BE2C (cell line): ENCODE measurements around the gene CCL3.
"Not testable (repeated sequence)": the region's sequence is repeated elsewhere in the genome, so short reads cannot be mapped to it uniquely, and the experiment has no call there.

ENCODE experiments used
- DNase-seq: peaks from one replicate; pipeline ENCODE4 v3.0.0-alpha.2; 2020
- H3K27me3 ChIP-seq: fragments of 250-450 bp; sonication (Bioruptor Pico); 2 replicates; pipeline ENCODE4 v1.5.1; 2020; ENCODE audit warnings: mild to moderate bottlenecking
- H3K36me3 ChIP-seq: fragments of 250-450 bp; sonication (Bioruptor Pico); 2 replicates; pipeline ENCODE4 v1.5.1; 2020; ENCODE audit warnings: mild to moderate bottlenecking
- H3K4me1 ChIP-seq: fragments of 250-450 bp; sonication (Bioruptor Pico); 2 replicates; pipeline ENCODE4 v1.5.1; 2020
- H3K4me3 ChIP-seq: 2 replicates; pipeline ENCODE4 v1.5.1; 2011; ENCODE audit warnings: low read depth, low read length
- H3K9me3 ChIP-seq: fragments of 250-450 bp; sonication (Bioruptor Pico); 2 replicates; pipeline ENCODE4 v1.5.1; 2020
- CTCF ChIP-seq: IDR thresholded peaks from 2 replicates; pipeline ENCODE4 v1.5.1; 2012; ENCODE audit warnings: mild to moderate bottlenecking, low read depth, low read length

Gene CCL3

DNA sequence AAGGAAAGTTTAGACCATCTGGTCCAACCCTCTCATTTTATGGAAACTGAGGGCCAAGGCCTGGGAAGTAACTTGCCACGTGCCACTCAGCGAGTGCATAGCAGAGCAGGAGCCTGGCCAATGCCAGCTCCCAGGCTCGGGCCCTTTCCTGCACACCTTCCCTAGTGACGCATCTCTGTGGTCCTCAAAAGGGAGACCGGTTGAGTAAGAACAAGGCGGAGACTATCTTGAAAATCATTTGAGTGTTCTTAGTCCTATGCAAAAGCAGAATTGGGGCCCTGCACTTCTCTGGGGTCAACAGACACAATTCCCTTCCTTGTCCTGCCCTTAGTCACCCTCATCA, 16.5 kb upstream of the CCL3 start:
- Histone ChIP-seq H3K4me1 (no peaks in the 10 kb centered on the region), H3K27me3 (peaks cover 4% of the 10 kb centered on the region), H3K4me3 (no peak overlapping the region), H3K36me3 (no peaks in the 10 kb centered on the region), H3K9me3 (no peaks in the 10 kb centered on the region)
- no peak for DNase-seq
- TF ChIP-seq CTCF: no peak

GRCh38 chr17:36105781-36106492, 16.0 kb upstream of the CCL3 start:
- DNase-seq: no peak
- TF ChIP-seq CTCF: no peak
- Histone ChIP-seq H3K9me3 (no peaks in the 10 kb centered on the region), H3K36me3 (no peaks in the 10 kb centered on the region), H3K4me3 (no peak overlapping the region), H3K4me1 (no peaks in the 10 kb centered on the region), H3K27me3 (peaks cover 4% of the 10 kb centered on the region)

DNA sequence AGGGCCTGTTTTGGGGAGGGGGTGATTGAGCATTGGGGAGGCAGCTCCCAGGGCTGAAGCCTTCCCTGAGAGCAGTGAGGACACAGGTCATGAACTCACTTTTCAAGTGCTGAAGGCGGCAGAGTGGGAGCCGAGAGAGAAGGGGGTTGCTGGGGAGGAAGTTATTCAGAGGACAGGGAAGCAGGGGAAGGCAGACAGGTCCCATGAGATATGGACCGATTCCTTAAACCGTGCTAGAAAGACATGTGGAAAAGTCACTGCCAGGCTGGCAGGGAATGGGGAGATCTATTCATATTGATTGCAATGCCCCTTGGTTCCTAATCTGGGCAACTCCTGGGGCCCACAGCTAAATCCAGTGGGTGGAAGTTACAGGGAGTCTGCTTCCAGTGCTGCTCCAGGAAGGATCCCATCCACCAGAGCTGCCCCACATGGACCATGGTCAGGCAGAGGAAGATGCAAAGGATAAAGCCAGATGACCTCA, 14.8 kb upstream of the CCL3 start:
- Histone ChIP-seq H3K36me3 (no peaks in the 10 kb centered on the region), H3K4me1 (no peaks in the 10 kb centered on the region), H3K4me3 (no peak overlapping the region), H3K9me3 (no peaks in the 10 kb centered on the region), H3K27me3 (peaks cover 4% of the 10 kb centered on the region)
- TF ChIP-seq CTCF: no peak
- no peak for DNase-seq

GRCh38 chr17:36104246-36104645, 14.3 kb upstream of the CCL3 start:
- not testable (repeated sequence) for H3K36me3 ChIP-seq, H3K9me3 ChIP-seq, H3K4me3 ChIP-seq, DNase-seq, H3K27me3 ChIP-seq, H3K4me1 ChIP-seq

DNA sequence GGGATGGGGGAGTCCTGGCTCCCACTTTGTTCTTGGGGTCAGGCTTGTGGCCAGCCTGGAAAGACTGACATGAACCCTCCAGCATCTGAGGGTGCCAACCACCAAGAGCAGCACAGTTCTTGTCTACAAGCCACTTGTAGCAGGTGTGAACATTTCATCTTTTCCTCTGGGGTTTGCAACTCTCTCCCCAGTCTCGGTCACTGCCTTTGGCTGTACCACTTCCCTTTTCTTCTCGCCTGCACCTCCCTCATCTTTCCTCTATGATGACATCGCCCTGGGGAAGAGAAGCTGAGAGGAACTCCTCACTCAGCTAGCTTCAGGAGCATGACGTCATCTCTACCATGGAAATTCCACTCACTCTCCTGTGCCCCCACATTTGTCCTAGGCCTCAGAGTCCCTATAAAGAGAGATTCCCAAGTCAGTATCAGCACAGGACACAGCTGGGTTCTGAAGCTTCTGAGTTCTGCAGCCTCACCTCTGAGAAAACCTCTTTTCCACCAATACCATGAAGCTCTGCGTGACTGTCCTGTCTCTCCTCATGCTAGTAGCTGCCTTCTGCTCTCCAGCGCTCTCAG, 13.5 kb upstream of the CCL3 start, which contains the start of gene CCL4:
Gene CCL4 (plus strand): TSS at position 427 of the 575 bp plus-strand sequence. CDS start 79 bp downstream, at position 506.
- H3K27me3 ChIP-seq, H3K9me3 ChIP-seq, H3K4me1 ChIP-seq, H3K36me3 ChIP-seq, DNase-seq, H3K4me3 ChIP-seq: not testable (repeated sequence)

DNA sequence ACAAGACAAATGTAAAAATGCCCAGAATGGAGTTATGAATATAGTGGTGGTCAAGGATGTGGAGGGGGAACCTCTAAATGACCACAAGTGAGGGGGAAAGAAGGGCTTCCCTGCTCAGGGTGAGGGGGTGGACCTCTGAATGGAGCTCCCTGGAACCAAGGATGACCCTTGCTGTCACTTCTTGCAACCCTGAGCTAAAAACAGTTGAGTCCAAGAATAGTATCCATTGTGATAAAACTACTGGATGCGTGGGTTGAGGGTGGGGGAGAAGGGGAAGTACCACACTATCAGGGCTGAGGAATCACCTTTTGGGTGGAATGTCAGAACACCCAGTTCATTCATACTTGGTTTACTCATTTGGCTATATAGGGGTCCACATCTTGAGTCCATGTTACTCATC, 9.1 kb upstream of the CCL3 start:
- H3K9me3 ChIP-seq, DNase-seq, H3K36me3 ChIP-seq, H3K4me3 ChIP-seq, H3K4me1 ChIP-seq, H3K27me3 ChIP-seq: not testable (repeated sequence)

DNA sequence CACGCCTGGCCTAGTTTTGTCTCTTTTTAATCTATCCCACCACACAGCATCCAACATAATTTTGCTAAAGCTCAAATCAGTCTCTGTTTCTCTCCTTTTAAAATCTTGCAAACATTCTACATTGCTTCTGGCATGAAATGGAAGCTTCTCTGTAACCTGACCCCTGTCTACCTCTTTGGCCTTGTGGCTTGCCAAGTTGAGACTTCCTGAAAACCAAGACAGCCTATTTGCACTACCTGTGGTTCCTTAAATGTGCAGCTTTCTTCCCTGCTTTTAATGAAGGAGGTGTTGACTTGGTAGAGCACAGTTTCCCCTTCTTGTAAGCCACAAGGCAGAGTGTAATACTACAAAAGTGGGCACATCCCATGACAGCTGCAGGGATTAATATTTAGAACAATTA, 6.0 kb upstream of the CCL3 start:
- Histone ChIP-seq H3K4me3 (no peak overlapping the region), H3K27me3 (peaks cover 11% of the 10 kb centered on the region; the same call in 1 of the 2 replicates), H3K36me3 (no peaks in the 10 kb centered on the region), H3K4me1 (no peaks in the 10 kb centered on the region), H3K9me3 (no peaks in the 10 kb centered on the region)
- no peak for TF ChIP-seq CTCF
- DNase-seq: no peak
